MM.1S (cell line): ENCODE data around the gene HPSE.

Experiments
- DNase-seq: peaks from one replicate; pipeline ENCODE4 v3.0.0-alpha.2; 2015
- H2AFZ ChIP-seq: fragments of 300-600 bp; sonication (generic); 2 replicates; pipeline ENCODE4 v1.6.0; 2016; ENCODE audit warnings: antibody characterized with exemption, low read length
- H3F3A ChIP-seq: fragments of 300-600 bp; sonication (generic); 2 replicates; pipeline ENCODE4 v1.6.1; 2016; ENCODE audit warnings: mild to moderate bottlenecking, antibody characterized with exemption, low read length, moderate library complexity, mixed read lengths; ENCODE audit not compliant: insufficient read depth
- H3K27ac ChIP-seq: fragments of 300-600 bp; sonication (generic); 2 replicates; pipeline ENCODE4 v1.5.1; 2016; ENCODE audit warnings: mild to moderate bottlenecking, low read length
- H3K27me3 ChIP-seq: fragments of 300-600 bp; sonication (generic); replicated peaks from 2 replicates; pipeline ENCODE4 v1.6.0; 2016; ENCODE audit warnings: low read length; ENCODE audit not compliant: insufficient read depth
- H3K36me3 ChIP-seq: fragments of 300-600 bp; sonication (generic); replicated peaks from 2 replicates; pipeline ENCODE4 v1.6.1; 2016; ENCODE audit warnings: mild to moderate bottlenecking, low read length, mixed read lengths; ENCODE audit not compliant: insufficient read depth
- H3K4me1 ChIP-seq: fragments of 300-600 bp; sonication (generic); 2 replicates; pipeline ENCODE4 v1.6.1; 2016; ENCODE audit warnings: low read length, mixed read lengths
- H3K4me2 ChIP-seq: fragments of 300-600 bp; sonication (generic); 2 replicates; pipeline ENCODE4 v1.6.0; 2016; ENCODE audit warnings: low read depth, low read length
- H3K4me3 ChIP-seq: fragments of 300-600 bp; sonication (generic); 2 replicates; pipeline ENCODE4 v1.5.1; 2016; ENCODE audit warnings: low read length, mixed read lengths
- H3K79me2 ChIP-seq: fragments of 300-600 bp; sonication (generic); 2 replicates; pipeline ENCODE4 v1.6.1; 2016; ENCODE audit warnings: mixed run types, low read length, mixed read lengths
- H3K9ac ChIP-seq: fragments of 300-600 bp; sonication (generic); 2 replicates; pipeline ENCODE4 v1.6.1; 2016; ENCODE audit warnings: low read length, mixed read lengths
- H3K9me2 ChIP-seq: fragments of 300-600 bp; sonication (generic); replicated peaks from 2 replicates; pipeline ENCODE4 v1.6.1; 2016; ENCODE audit warnings: mild to moderate bottlenecking, low read length, mixed read lengths; ENCODE audit not compliant: insufficient read depth
- H3K9me3 ChIP-seq: fragments of 300-600 bp; sonication (generic); replicated peaks from 2 replicates; pipeline ENCODE4 v1.6.1; 2016; ENCODE audit warnings: mild to moderate bottlenecking, low read length, mixed read lengths; ENCODE audit not compliant: insufficient read depth
- H4K20me1 ChIP-seq: fragments of 300-600 bp; sonication (generic); 2 replicates; pipeline ENCODE4 v1.6.1; 2016; ENCODE audit warnings: mild to moderate bottlenecking, low read length, moderate library complexity, mixed read lengths; ENCODE audit not compliant: insufficient read depth
- CTCF ChIP-seq: fragments of 300-600 bp; sonication (generic); IDR thresholded peaks from 2 replicates; pipeline ENCODE4 v1.5.1; 2016; ENCODE audit warnings: antibody characterized with exemption, low read length, mixed read lengths
- EZH2 ChIP-seq: fragments of 300-600 bp; sonication (generic); optimal IDR thresholded peaks from 2 replicates; pipeline ENCODE3; 2017; ENCODE audit warnings: low read depth, mild to moderate bottlenecking, antibody characterized with exemption, low read length, mixed read lengths
- EZH2phosphoT487 ChIP-seq: fragments of 300-600 bp; sonication (generic); IDR thresholded peaks from 2 replicates; pipeline ENCODE4 v1.6.1; 2018; ENCODE audit warnings: antibody characterized with exemption, low read length

HPSE gene

GRCh38 chr4:83356899-83357661, 22.4 kb upstream of the HPSE start:
- Histone ChIP-seq H3K9me2 (no peaks in the 10 kb centered on the region), H3F3A (no peaks in the 10 kb centered on the region), H3K36me3 (no peaks in the 10 kb centered on the region), H3K4me1 (peaks cover 7% of the 10 kb centered on the region), H3K27me3 (no peaks in the 10 kb centered on the region), H3K79me2 (no peaks in the 10 kb centered on the region), H3K4me3 (no peak overlapping the region), H3K9ac (no peak overlapping the region), H4K20me1 (no peaks in the 10 kb centered on the region), H2AFZ (no peak overlapping the region), H3K27ac (no peak overlapping the region), H3K9me3 (no peaks in the 10 kb centered on the region), H3K4me2 (no peak overlapping the region)
- DNase-seq, result no peak
- TF ChIP-seq CTCF (no peak), EZH2 (no peak), EZH2phosphoT487 (no peak)

GRCh38 chr4:83353516-83353915, 18.9 kb upstream of the HPSE start:
- Histone ChIP-seq H3K9me3 (no peaks in the 10 kb centered on the region), H3K9me2 (no peaks in the 10 kb centered on the region), H3K4me1 (peaks cover 9% of the 10 kb centered on the region), H2AFZ (no peak overlapping the region), H3K36me3 (no peaks in the 10 kb centered on the region), H3K27me3 (no peaks in the 10 kb centered on the region), H4K20me1 (no peaks in the 10 kb centered on the region), H3F3A (peaks cover 5% of the 10 kb centered on the region; the same call in 1 of the 2 replicates), H3K27ac (no peak overlapping the region), H3K4me2 (no peak overlapping the region), H3K79me2 (no peaks in the 10 kb centered on the region), H3K9ac (no peak overlapping the region), H3K4me3 (no peak overlapping the region)
- TF ChIP-seq CTCF (no peak), EZH2 (no peak), EZH2phosphoT487 (no peak)
- no peak for DNase-seq

- Histone ChIP-seq H2AFZ (no peak overlapping the region), H3K4me3 (no peak overlapping the region), H3K4me1 (peaks cover 9% of the 10 kb centered on the region), H3F3A (peaks cover 5% of the 10 kb centered on the region; the same call in 1 of the 2 replicates), H3K79me2 (no peaks in the 10 kb centered on the region), H3K9ac (no peak overlapping the region), H3K4me2 (no peak overlapping the region), H4K20me1 (no peaks in the 10 kb centered on the region), H3K9me3 (no peaks in the 10 kb centered on the region), H3K9me2 (no peaks in the 10 kb centered on the region), H3K27me3 (no peaks in the 10 kb centered on the region), H3K36me3 (no peaks in the 10 kb centered on the region), H3K27ac (no peak overlapping the region)
- no peak for DNase-seq
- TF ChIP-seq EZH2 (no peak), CTCF (no peak), EZH2phosphoT487 (no peak)
Measured at GRCh38 chr4:83348074-83348473, 13.4 kb upstream of the HPSE start.
